ENCODE measurements around the gene TRABD. TPM values are rescaled to one million over a fixed set of nuclear protein-coding genes. Genes with fewer than 3 reads are reported as not detected.
"Not testable (repeated sequence)": the region's sequence is repeated elsewhere in the genome, so short reads cannot be mapped to it uniquely, and the experiment has no call there.

Gene TRABD
- 10 to 100 TPM; 38.7 to 45.3 TPM for total RNA-seq
- polyA plus RNA-seq (ENCODE audit: insufficient read depth, low read depth, low replicate concordance), result 23.7 TPM
- long read RNA-seq, donor 1, partial matches to known transcripts, result 6 of 15 reads
- long read RNA-seq, donor 1, other reads (novel, unspliced or antisense), result 0 of 15 reads
- long read RNA-seq, donor 2, partial matches to known transcripts, result 0 of 6 reads
- long read RNA-seq, donor 2, other reads (novel, unspliced or antisense), result 0 of 6 reads

GRCh38 chr22:50185375-50186087 is at the start of gene TRABD:
Gene TRABD, plus strand, starts transcription at chr22:50185913. Its CDS starts 7,148 bp downstream, at chr22:50193061.
- Histone ChIP-seq H3K4me1 (peaks cover 34% of the 10 kb centered on the region), H3K27me3 (no peaks in the 10 kb centered on the region), H3K4me3 (peak within 1 kb of the TSS; percentile 63 to 68), H3K36me3 (ENCODE audit: low read depth, missing control alignments) (no peaks in the 10 kb centered on the region), H3K9me3 (no peaks in the 10 kb centered on the region), H3K27ac (peak within 1 kb of the TSS; percentile 44 to 71)
- intact Hi-C loops (cut with DNase I; ENCODE audit: low total_unique reads), result no loop called here
- TF ChIP-seq POLR2A (IDR thresholded peaks at IDR 0.05), result no peak
- TF ChIP-seq CTCF (IDR thresholded peaks at IDR 0.05), result no peak
- 4% methylated on average over 45 of the region's 90 CpGs; no CpG with 5 or more reads in 1 of the 2 donors for WGBS, 2 donors
- peak; percentile 89 for DNase-seq

- TF ChIP-seq CTCF (IDR thresholded peaks at IDR 0.05) (no peak), POLR2A (IDR thresholded peaks at IDR 0.05) (no peak)
- Histone ChIP-seq H3K4me1 (peaks cover 5% of the 10 kb centered on the region), H3K27me3 (no peaks in the 10 kb centered on the region), H3K9me3 (no peaks in the 10 kb centered on the region), H3K27ac (no peak overlapping the region), H3K36me3 (ENCODE audit: low read depth, missing control alignments) (no peaks in the 10 kb centered on the region), H3K4me3 (no peak overlapping the region)
- DNase-seq, result no peak
- 44 to 58% methylated on average over 5 of the region's 5 CpGs for WGBS, 2 donors
- intact Hi-C loops (cut with DNase I; ENCODE audit: low total_unique reads), result no loop called here
Measured at GRCh38 chr22:50136581-50137015, 49.1 kb upstream of the TRABD start.

- H3K36me3 ChIP-seq (ENCODE audit: low read depth, missing control alignments); H3K9me3 ChIP-seq; H3K27me3 ChIP-seq; intact Hi-C loops (cut with DNase I; ENCODE audit: low total_unique reads); H3K4me3 ChIP-seq; DNase-seq; H3K4me1 ChIP-seq; H3K27ac ChIP-seq: not testable (repeated sequence)
- 95 to 96% methylated on average over 9 of the region's 9 CpGs for WGBS, 2 donors
Measured at GRCh38 chr22:50137277-50137676, 48.4 kb upstream of the TRABD start.

GRCh38 chr22:50138041-50138440 is 47.7 kb upstream of the TRABD start:
- Histone ChIP-seq H3K27ac (no peak overlapping the region), H3K4me3 (no peak overlapping the region), H3K4me1 (peaks cover 5% of the 10 kb centered on the region), H3K27me3 (no peaks in the 10 kb centered on the region), H3K9me3 (no peaks in the 10 kb centered on the region), H3K36me3 (ENCODE audit: low read depth, missing control alignments) (no peaks in the 10 kb centered on the region)
- intact Hi-C loops (cut with DNase I; ENCODE audit: low total_unique reads), result no loop called here
- TF ChIP-seq POLR2A (IDR thresholded peaks at IDR 0.05), result no peak
- TF ChIP-seq CTCF (IDR thresholded peaks at IDR 0.05), result no peak
- WGBS, 2 donors, result 92% methylated on average over 4 of the region's 4 CpGs
- DNase-seq, result no peak

- intact Hi-C loops (cut with DNase I; ENCODE audit: low total_unique reads), result no loop called here
- no peaks in the 10 kb centered on the region for H3K36me3 ChIP-seq (ENCODE audit: low read depth, missing control alignments)
- H3K4me1 ChIP-seq, result peaks cover 5% of the 10 kb centered on the region
- WGBS, 2 donors, result 83 to 88% methylated on average over 9 of the region's 9 CpGs
- no peak for DNase-seq
- H3K4me3 ChIP-seq, result no peak overlapping the region
- H3K27me3 ChIP-seq, result no peaks in the 10 kb centered on the region
- H3K27ac ChIP-seq, result no peak overlapping the region
- H3K9me3 ChIP-seq, result no peaks in the 10 kb centered on the region
- no peak for TF ChIP-seq POLR2A (IDR thresholded peaks at IDR 0.05)
- TF ChIP-seq CTCF (IDR thresholded peaks at IDR 0.05), result no peak
Measured at GRCh38 chr22:50138988-50139387, 46.7 kb upstream of the TRABD start.

Data from testis (tissue), 5 donors.